ENCODE measurements around the gene CD47. TPM values are rescaled to one million over a fixed set of nuclear protein-coding genes. Genes with fewer than 3 reads are reported as not detected.

Gene CD47
- total and polyA plus RNA-seq, 5 donors: 42.6 to 96.6 (median 67.3) TPM

GRCh38 chr3:108012304-108012703, 78.5 kb downstream of the CD47 start:
- Histone ChIP-seq H3K4me3 (ENCODE audit: low read length) (no peak overlapping the region), H3K4me1 (ENCODE audit: control insufficient read depth, insufficient read depth, low read length) (peaks cover 2% of the 10 kb centered on the region), H3K9me3 (ENCODE audit: control insufficient read depth, low read length) (no peaks in the 10 kb centered on the region), H3K27me3 (ENCODE audit: control insufficient read depth, insufficient read depth) (no peaks in the 10 kb centered on the region), H3K27ac (ENCODE audit: low read length) (no peak overlapping the region)
- 87% methylated on average over 8 of the region's 8 CpGs for WGBS
- ATAC-seq (no peak), DNase-seq (no peak)
- intact Hi-C loops (cut with DNase I): no loop called here

- no peaks in the 10 kb centered on the region for H3K9me3 ChIP-seq (ENCODE audit: control insufficient read depth, low read length)
- ATAC-seq (no peak), DNase-seq (no peak)
- WGBS: 85% methylated on average over 4 of the region's 4 CpGs
- no peak overlapping the region for H3K4me3 ChIP-seq (ENCODE audit: low read length)
- H3K27ac ChIP-seq (ENCODE audit: low read length): no peak overlapping the region
- no peaks in the 10 kb centered on the region for H3K27me3 ChIP-seq (ENCODE audit: control insufficient read depth, insufficient read depth)
- intact Hi-C loops (cut with DNase I): no loop called here
- peaks cover 2% of the 10 kb centered on the region for H3K4me1 ChIP-seq (ENCODE audit: control insufficient read depth, insufficient read depth, low read length)
Measured at GRCh38 chr3:108011616-108012015, 79.2 kb downstream of the CD47 start.

- Histone ChIP-seq H3K4me1 (ENCODE audit: control insufficient read depth, insufficient read depth, low read length) (peaks cover 5% of the 10 kb centered on the region), H3K4me3 (ENCODE audit: low read length) (no peak overlapping the region), H3K27me3 (ENCODE audit: control insufficient read depth, insufficient read depth) (no peaks in the 10 kb centered on the region), H3K9me3 (ENCODE audit: control insufficient read depth, low read length) (no peaks in the 10 kb centered on the region), H3K27ac (ENCODE audit: low read length) (no peak overlapping the region)
- no peak for DNase-seq
- ATAC-seq: no peak
- WGBS: 69% methylated on average over 3 of the region's 3 CpGs
- intact Hi-C loops (cut with DNase I): no loop called here
Measured at GRCh38 chr3:108008931-108009639, 81.7 kb downstream of the CD47 start.

GRCh38 chr3:108008106-108008505, 82.7 kb downstream of the CD47 start:
- H3K27me3 ChIP-seq (ENCODE audit: control insufficient read depth, insufficient read depth): no peaks in the 10 kb centered on the region
- ATAC-seq: no peak
- intact Hi-C loops (cut with DNase I): no loop called here
- H3K9me3 ChIP-seq (ENCODE audit: control insufficient read depth, low read length): no peaks in the 10 kb centered on the region
- peaks cover 5% of the 10 kb centered on the region for H3K4me1 ChIP-seq (ENCODE audit: control insufficient read depth, insufficient read depth, low read length)
- WGBS: 86% methylated on average over 2 of the region's 2 CpGs
- no peak overlapping the region for H3K4me3 ChIP-seq (ENCODE audit: low read length)
- H3K27ac ChIP-seq (ENCODE audit: low read length): no peak overlapping the region
- no peak for DNase-seq

GRCh38 chr3:108006881-108007331, 83.9 kb downstream of the CD47 start:
- Histone ChIP-seq H3K4me3 (ENCODE audit: low read length) (no peak overlapping the region), H3K27ac (ENCODE audit: low read length) (no peak overlapping the region), H3K9me3 (ENCODE audit: control insufficient read depth, low read length) (no peaks in the 10 kb centered on the region), H3K4me1 (ENCODE audit: control insufficient read depth, insufficient read depth, low read length) (peaks cover 5% of the 10 kb centered on the region), H3K27me3 (ENCODE audit: control insufficient read depth, insufficient read depth) (no peaks in the 10 kb centered on the region)
- intact Hi-C loops (cut with DNase I): no loop called here
- DNase-seq: no peak
- WGBS: 31% methylated on average over 2 of the region's 2 CpGs
- ATAC-seq: peak; percentile 6 to 9

- peaks cover 5% of the 10 kb centered on the region for H3K4me1 ChIP-seq (ENCODE audit: control insufficient read depth, insufficient read depth, low read length)
- DNase-seq (peak; percentile 63 to 80 (median 78)), ATAC-seq (peak; percentile 91 to 97)
- no peaks in the 10 kb centered on the region for H3K9me3 ChIP-seq (ENCODE audit: control insufficient read depth, low read length)
- peak overlapping the region; percentile 25 for H3K27ac ChIP-seq (ENCODE audit: low read length)
- intact Hi-C loops (cut with DNase I): no loop called here
- H3K27me3 ChIP-seq (ENCODE audit: control insufficient read depth, insufficient read depth): no peaks in the 10 kb centered on the region
- 17% methylated on average over 11 of the region's 11 CpGs for WGBS
- no peak overlapping the region for H3K4me3 ChIP-seq (ENCODE audit: low read length)
Measured at GRCh38 chr3:108006077-108006771, 84.6 kb downstream of the CD47 start.

- H3K4me3 ChIP-seq (ENCODE audit: low read length): no peak overlapping the region
- intact Hi-C loops (cut with DNase I): no loop called here
- 83% methylated on average over 9 of the region's 9 CpGs for WGBS
- ATAC-seq (no peak), DNase-seq (no peak)
- H3K27me3 ChIP-seq (ENCODE audit: control insufficient read depth, insufficient read depth): no peaks in the 10 kb centered on the region
- H3K27ac ChIP-seq (ENCODE audit: low read length): no peak overlapping the region
- peaks cover 5% of the 10 kb centered on the region for H3K4me1 ChIP-seq (ENCODE audit: control insufficient read depth, insufficient read depth, low read length)
- no peaks in the 10 kb centered on the region for H3K9me3 ChIP-seq (ENCODE audit: control insufficient read depth, low read length)
Measured at GRCh38 chr3:108004647-108005046, 86.2 kb downstream of the CD47 start.

- Histone ChIP-seq H3K27ac (ENCODE audit: low read length) (no peak overlapping the region), H3K27me3 (ENCODE audit: control insufficient read depth, insufficient read depth) (no peaks in the 10 kb centered on the region), H3K9me3 (ENCODE audit: control insufficient read depth, low read length) (no peaks in the 10 kb centered on the region), H3K4me3 (ENCODE audit: low read length) (no peak overlapping the region), H3K4me1 (ENCODE audit: control insufficient read depth, insufficient read depth, low read length) (peaks cover 3% of the 10 kb centered on the region)
- no peak for DNase-seq
- 82% methylated on average over 1 of the region's 1 CpG for WGBS
- ATAC-seq: no peak
- intact Hi-C loops (cut with DNase I): no loop called here
Measured at GRCh38 chr3:108001457-108001856, 89.4 kb downstream of the CD47 start.

- 89% methylated on average over 5 of the region's 5 CpGs for WGBS
Measured at GRCh38 chr3:107999215-107999775, 91.5 kb downstream of the CD47 start.

GRCh38 chr3:107997671-107998070, 93.2 kb downstream of the CD47 start:
- intact Hi-C loops (cut with DNase I): no loop called here
- ATAC-seq: no peak
- H3K27me3 ChIP-seq (ENCODE audit: control insufficient read depth, insufficient read depth): no peaks in the 10 kb centered on the region

More at GRCh38 chr3:107999215-107999775, 91.5 kb downstream of the CD47 start:
- ATAC-seq (no peak), DNase-seq (no peak)
- Histone ChIP-seq H3K27ac (ENCODE audit: low read length) (no peak overlapping the region), H3K4me3 (ENCODE audit: low read length) (no peak overlapping the region), H3K4me1 (ENCODE audit: control insufficient read depth, insufficient read depth, low read length) (no peaks in the 10 kb centered on the region), H3K9me3 (ENCODE audit: control insufficient read depth, low read length) (no peaks in the 10 kb centered on the region), H3K27me3 (ENCODE audit: control insufficient read depth, insufficient read depth) (no peaks in the 10 kb centered on the region)
- intact Hi-C loops (cut with DNase I): no loop called here

GRCh38 chr3:107995823-107996222, 95.0 kb downstream of the CD47 start:
- Histone ChIP-seq H3K9me3 (ENCODE audit: control insufficient read depth, low read length) (no peaks in the 10 kb centered on the region), H3K27ac (ENCODE audit: low read length) (no peak overlapping the region), H3K4me1 (ENCODE audit: control insufficient read depth, insufficient read depth, low read length) (no peaks in the 10 kb centered on the region), H3K27me3 (ENCODE audit: control insufficient read depth, insufficient read depth) (no peaks in the 10 kb centered on the region), H3K4me3 (ENCODE audit: low read length) (no peak overlapping the region)
- DNase-seq (no peak), ATAC-seq (no peak)
- intact Hi-C loops (cut with DNase I): no loop called here
- 88% methylated on average over 4 of the region's 4 CpGs for WGBS

More at GRCh38 chr3:107997671-107998070, 93.2 kb downstream of the CD47 start:
- H3K9me3 ChIP-seq (ENCODE audit: control insufficient read depth, low read length): no peaks in the 10 kb centered on the region
- H3K4me3 ChIP-seq (ENCODE audit: low read length): no peak overlapping the region
- H3K4me1 ChIP-seq (ENCODE audit: control insufficient read depth, insufficient read depth, low read length): no peaks in the 10 kb centered on the region
- DNase-seq: no peak
- no peak overlapping the region for H3K27ac ChIP-seq (ENCODE audit: low read length)

Data from right cardiac atrium (tissue), 5 donors.